ENCODE data around the gene KRTAP4-12. TPM values are rescaled to one million over a fixed set of nuclear protein-coding genes. Genes with fewer than 3 reads are reported as not detected.
"Not testable (repeated sequence)": the region's sequence is repeated elsewhere in the genome, so short reads cannot be mapped to it uniquely, and the experiment has no call there.

Gene KRTAP4-12
- total and polyA plus RNA-seq, 11 donors, result not detected

DNA sequence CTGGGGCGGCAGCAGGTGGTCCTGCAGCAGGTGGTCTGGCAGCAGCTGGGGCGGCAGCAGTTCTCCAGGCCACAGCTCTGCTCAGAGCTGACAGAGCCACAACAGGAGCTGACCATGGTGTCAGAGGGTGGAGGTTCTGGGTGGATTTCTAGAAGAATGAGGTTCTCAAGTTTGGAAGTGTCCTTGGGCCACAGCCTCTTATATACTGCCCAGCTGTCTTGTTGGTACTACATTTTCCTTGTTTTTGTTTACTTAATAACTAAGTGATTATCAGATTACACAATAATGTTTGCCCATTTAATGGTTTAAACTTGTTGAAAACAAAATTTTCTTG is 25.6 kb upstream of the KRTAP4-12 start, which contains the start of gene KRTAP4-5:
Gene KRTAP4-5 (minus strand): TSS at position 174 of the 334 bp plus-strand sequence. CDS start 58 bp downstream, at position 116.
- intact Hi-C loops (cut with DNase I), result no loop called here
- H3K4me1 ChIP-seq, result no peaks in the 10 kb centered on the region
- no peak for DNase-seq
- 0 to 59% (median 45%) methylated on average over 1 to 2 of the region's 2 CpGs for WGBS, 4 donors
- no peak for ATAC-seq
- H3K27me3 ChIP-seq, result peaks cover 0 to 28% (median 0%) of the 10 kb centered on the region in 9 donors
- H3K9me3 ChIP-seq, result peaks cover 0 to 3% (median 0%) of the 10 kb centered on the region in 12 donors
- no peak for TF ChIP-seq POLR2A (IDR thresholded peaks at IDR 0.05)
- TF ChIP-seq, protein P1, sequence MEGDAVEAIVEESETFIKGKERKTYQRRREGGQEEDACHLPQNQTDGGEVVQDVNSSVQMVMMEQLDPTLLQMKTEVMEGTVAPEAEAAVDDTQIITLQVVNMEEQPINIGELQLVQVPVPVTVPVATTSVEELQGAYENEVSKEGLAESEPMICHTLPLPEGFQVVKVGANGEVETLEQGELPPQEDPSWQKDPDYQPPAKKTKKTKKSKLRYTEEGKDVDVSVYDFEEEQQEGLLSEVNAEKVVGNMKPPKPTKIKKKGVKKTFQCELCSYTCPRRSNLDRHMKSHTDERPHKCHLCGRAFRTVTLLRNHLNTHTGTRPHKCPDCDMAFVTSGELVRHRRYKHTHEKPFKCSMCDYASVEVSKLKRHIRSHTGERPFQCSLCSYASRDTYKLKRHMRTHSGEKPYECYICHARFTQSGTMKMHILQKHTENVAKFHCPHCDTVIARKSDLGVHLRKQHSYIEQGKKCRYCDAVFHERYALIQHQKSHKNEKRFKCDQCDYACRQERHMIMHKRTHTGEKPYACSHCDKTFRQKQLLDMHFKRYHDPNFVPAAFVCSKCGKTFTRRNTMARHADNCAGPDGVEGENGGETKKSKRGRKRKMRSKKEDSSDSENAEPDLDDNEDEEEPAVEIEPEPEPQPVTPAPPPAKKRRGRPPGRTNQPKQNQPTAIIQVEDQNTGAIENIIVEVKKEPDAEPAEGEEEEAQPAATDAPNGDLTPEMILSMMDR (IDR thresholded peaks at IDR 0.05), result no peak
- H3K4me3 ChIP-seq, result no peak within 1 kb of the TSS
- no peak within 1 kb of the TSS for H3K27ac ChIP-seq
- H3K36me3 ChIP-seq, result no peaks in the 10 kb centered on the region

DNA sequence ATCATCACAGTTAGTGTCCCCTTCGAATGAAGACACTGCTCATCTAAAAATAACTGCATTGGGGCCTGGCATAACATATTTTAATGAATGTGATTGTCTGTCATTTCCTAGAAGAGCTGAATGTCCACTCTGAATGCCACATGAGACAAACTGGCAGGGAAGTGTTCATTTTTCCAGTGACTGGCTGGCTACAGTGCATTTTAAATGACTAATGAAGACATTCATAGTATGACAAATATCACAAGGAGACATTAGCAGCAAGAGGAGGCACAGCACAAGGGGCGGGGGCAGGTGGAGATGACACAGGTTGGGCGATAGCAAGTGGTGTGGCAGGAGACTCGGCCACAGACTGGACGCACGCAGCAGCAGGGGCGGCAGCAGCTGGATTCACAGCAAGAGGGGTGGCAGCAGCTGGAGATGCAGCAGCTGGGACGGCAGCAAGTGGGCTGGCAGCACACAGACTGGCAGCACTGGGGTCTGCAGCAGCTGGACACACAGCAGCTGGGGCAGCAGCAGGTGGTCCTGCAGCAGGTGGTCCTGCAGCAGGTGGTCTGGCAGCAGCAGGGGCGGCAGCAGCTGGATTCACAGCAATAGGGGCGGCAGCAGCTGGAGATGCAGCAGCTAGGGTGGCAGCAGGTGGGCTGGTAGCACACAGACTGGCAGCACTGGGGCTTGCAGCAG is 25.1 kb upstream of the KRTAP4-12 start:
- peaks cover 0 to 28% (median 0%) of the 10 kb centered on the region in 9 donors for H3K27me3 ChIP-seq
- DNase-seq; H3K27ac ChIP-seq; H3K4me1 ChIP-seq; intact Hi-C loops (cut with DNase I); H3K9me3 ChIP-seq; H3K36me3 ChIP-seq; ATAC-seq; H3K4me3 ChIP-seq: not testable (repeated sequence)
- 69 to 71% (median 70%) methylated on average over 10 of the region's 10 CpGs for WGBS, 4 donors

DNA sequence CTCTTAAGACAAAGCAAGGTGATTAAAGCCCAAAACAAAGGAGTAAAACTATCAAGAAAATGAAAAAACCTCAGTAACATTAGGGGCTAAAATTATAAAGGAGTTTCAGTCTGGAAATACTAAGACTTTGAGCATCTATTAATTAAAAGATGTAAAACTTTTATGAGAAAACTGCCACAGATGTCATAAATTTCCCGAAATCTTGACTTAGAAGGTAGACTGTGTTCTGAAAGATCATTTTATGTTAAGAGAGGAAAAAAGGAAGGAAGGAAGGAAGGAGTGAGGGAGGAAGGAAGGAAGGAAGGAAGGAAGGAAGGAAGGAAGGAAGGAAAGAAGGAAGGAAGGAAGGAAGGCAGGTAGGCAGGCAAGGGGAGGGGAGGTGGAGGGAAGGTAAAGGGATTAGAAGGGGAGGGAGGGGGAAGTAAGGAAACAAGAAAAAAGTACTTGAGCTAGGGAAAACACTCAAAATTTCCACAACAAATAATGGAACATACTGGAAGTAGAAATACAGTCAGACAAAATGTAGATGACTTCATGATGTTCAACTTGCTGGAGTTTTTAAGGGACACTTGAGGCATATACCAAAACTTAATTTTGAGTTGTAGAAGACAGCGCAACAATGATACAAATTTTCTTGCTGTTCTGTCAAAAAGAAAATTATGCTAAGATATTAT is 23.7 kb upstream of the KRTAP4-12 start:
- H3K27me3 ChIP-seq, result peaks cover 0 to 17% (median 0%) of the 10 kb centered on the region in 9 donors
- TF ChIP-seq, protein P1 (IDR thresholded peaks at IDR 0.05), result no peak
- no peak for TF ChIP-seq POLR2A (IDR thresholded peaks at IDR 0.05)
- ATAC-seq (no peak), DNase-seq (no peak)
- H3K4me3 ChIP-seq, result no peak overlapping the region
- 65 to 96% (median 88%) methylated on average over 2 of the region's 2 CpGs for WGBS, 4 donors
- no peaks in the 10 kb centered on the region for H3K36me3 ChIP-seq
- peaks cover 0 to 16% (median 5%) of the 10 kb centered on the region in 12 donors for H3K9me3 ChIP-seq
- no peak overlapping the region for H3K27ac ChIP-seq
- no peaks in the 10 kb centered on the region for H3K4me1 ChIP-seq
- intact Hi-C loops (cut with DNase I), result no loop called here

DNA sequence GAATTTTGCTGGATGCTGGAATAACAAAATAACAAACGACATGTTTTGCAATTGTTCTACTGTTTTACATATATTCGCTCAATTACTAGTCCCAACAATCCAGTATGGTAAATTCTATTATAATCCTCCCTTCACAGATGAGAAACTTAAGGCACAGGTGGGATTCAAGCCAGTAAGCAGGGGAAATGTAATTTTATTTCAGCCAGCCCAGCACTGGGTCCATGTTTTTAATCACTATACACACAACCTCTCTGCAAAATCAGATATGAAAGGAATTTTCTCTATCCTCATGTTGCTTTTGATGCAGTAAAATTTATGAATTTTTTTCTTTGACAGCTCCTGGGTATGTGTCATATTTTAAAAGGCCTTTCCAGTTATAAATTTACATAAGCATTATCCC is 21.3 kb upstream of the KRTAP4-12 start:
- H3K27ac ChIP-seq, result no peak overlapping the region
- H3K36me3 ChIP-seq, result no peaks in the 10 kb centered on the region
- WGBS, 4 donors, result 79 to 86% (median 81%) methylated on average over 2 of the region's 2 CpGs
- H3K4me1 ChIP-seq, result no peaks in the 10 kb centered on the region
- no peak for DNase-seq
- no peak for TF ChIP-seq POLR2A (IDR thresholded peaks at IDR 0.05)
- TF ChIP-seq, protein P1 (IDR thresholded peaks at IDR 0.05), result no peak
- no peak for ATAC-seq
- peaks cover 0 to 7% (median 0%) of the 10 kb centered on the region in 9 donors for H3K27me3 ChIP-seq
- peaks cover 0 to 20% (median 5%) of the 10 kb centered on the region in 12 donors for H3K9me3 ChIP-seq
- no peak overlapping the region for H3K4me3 ChIP-seq
- intact Hi-C loops (cut with DNase I), result no loop called here

Measured in heart left ventricle (tissue), 16 donors.